Measurements from ENCODE around the gene FLNB.

Gene FLNB

GRCh38 chr3:58116985-58117384, 108.8 kb downstream of the FLNB start:
- no peak for DNase-seq

- no peak for DNase-seq
Measured at GRCh38 chr3:58117561-58118181, 109.4 kb downstream of the FLNB start.

GRCh38 chr3:58119186-58119585, 111.0 kb downstream of the FLNB start:
- no peak for DNase-seq

GRCh38 chr3:58120075-58120812, 112.0 kb downstream of the FLNB start:
- DNase-seq, result no peak

GRCh38 chr3:58121183-58121582, 113.0 kb downstream of the FLNB start:
- no peak for DNase-seq

- no peak for DNase-seq
Measured at GRCh38 chr3:58122936-58123700, 114.9 kb downstream of the FLNB start.

GRCh38 chr3:58124387-58124786, 116.2 kb downstream of the FLNB start:
- no peak for DNase-seq

- DNase-seq, result no peak
Measured at GRCh38 chr3:58129041-58129770, 121.0 kb downstream of the FLNB start.

- no peak for DNase-seq
Measured at GRCh38 chr3:58130591-58130990, 122.4 kb downstream of the FLNB start.

GRCh38 chr3:58131101-58131825, 123.0 kb downstream of the FLNB start:
- DNase-seq, result no peak

GRCh38 chr3:58132850-58133249, 124.6 kb downstream of the FLNB start:
- no peak for DNase-seq

- no peak for DNase-seq
Measured at GRCh38 chr3:58134468-58134867, 126.2 kb downstream of the FLNB start.

- DNase-seq, result no peak
Measured at GRCh38 chr3:58135712-58136543, 127.7 kb downstream of the FLNB start.

- DNase-seq, result no peak
Measured at GRCh38 chr3:58137306-58137705, 129.1 kb downstream of the FLNB start.

GRCh38 chr3:58141766-58142345, 133.6 kb downstream of the FLNB start:
- no peak for DNase-seq

GRCh38 chr3:58143417-58144055, 135.3 kb downstream of the FLNB start:
- no peak for DNase-seq

GRCh38 chr3:58144478-58145325, 136.5 kb downstream of the FLNB start:
- no peak for DNase-seq

GRCh38 chr3:58148049-58148448, 139.8 kb downstream of the FLNB start:
- DNase-seq, result no peak

- no peak for DNase-seq
Measured at GRCh38 chr3:58150130-58150809, 142.0 kb downstream of the FLNB start.

Data from stimulated activated CD4-positive, alpha-beta T cell treated with anti-CD3 and anti-CD28 coated beads, Interleukin-2, amount 100 ng/mL, for 24 hours (primary cell).